Measurements from ENCODE around the gene TAF11L13.

TAF11L13 gene

GRCh38 chr5:17679597-17680203, 47.8 kb downstream of the TAF11L13 start:
- DNase-seq (ENCODE audit: low read depth in 2 of 2): no peak

GRCh38 chr5:17680737-17681136, 48.8 kb downstream of the TAF11L13 start:
- no peak for DNase-seq (ENCODE audit: low read depth in 2 of 2)

All from stimulated activated CD4-positive, alpha-beta T cell treated with anti-CD3 and anti-CD28 coated beads, Interleukin-4, amount 100 ng/mL, for 48 hours (primary cell).